GM21723 (cell line): ENCODE measurements around the gene TARBP2.

Experiments
- ATAC-seq: cut with Tn5 transposase; IDR thresholded peaks from one replicate; pipeline ENCODE4 v1.9.1; 2021; ENCODE audit warnings: mild to moderate bottlenecking, moderate library complexity; ENCODE audit not compliant: unreplicated experiment

TARBP2 gene

DNA sequence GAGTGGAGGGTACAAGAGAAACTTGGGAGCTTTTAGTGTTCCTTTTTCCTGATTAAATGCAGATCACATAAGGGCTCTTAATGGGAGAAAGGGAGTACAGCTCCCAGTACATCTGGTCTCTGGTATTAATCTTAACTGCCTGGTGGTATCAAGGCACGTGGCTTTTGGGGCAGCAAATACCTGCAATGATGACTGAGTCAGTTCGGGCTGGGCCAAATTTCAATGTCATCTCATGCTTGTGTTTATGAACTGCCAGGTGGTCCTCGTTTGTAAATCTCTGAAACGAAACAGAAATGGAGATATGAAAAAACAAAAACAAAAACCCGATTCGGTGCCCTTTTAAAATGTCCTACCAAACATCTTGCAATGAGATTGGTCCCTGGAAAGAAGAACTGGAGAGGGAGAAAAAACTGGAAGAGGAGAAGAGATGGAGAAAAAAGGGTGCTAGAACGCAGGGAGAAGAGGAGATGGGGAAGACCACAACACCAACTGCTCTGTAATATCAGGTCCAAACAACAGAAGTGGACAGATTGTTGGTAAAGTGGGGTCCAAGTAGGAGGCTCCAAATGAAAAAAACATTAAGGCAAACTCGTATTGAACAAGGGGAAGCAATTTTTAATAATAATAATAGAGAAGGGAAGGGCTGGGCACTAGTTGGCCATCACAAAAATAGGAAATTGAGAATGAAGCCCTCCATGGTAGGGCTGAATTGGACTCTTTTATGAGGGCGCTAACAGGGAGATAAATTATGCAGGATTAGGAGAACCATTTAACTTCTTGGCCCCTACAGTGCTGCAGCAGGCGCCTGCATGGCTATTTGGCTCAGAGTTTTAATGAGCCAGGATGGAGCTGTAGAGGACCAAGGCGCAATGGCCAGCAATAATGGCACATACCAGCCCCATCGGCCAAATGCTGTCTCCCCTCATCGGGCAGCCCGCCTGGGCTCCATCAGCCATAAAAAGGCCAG is 51.6 kb downstream of the TARBP2 start:
- ATAC-seq = no peak
